Neural cell (in vitro differentiated cells): ENCODE data around the gene ITGA5.

Experiments used
- CTCF ChIP-seq: fragments of 450-650 bp; IDR thresholded peaks from 2 replicates; pipeline ENCODE4 v1.5.1; 2014; ENCODE audit warnings: antibody characterized with exemption, mild to moderate bottlenecking, moderate library complexity; ENCODE audit not compliant: poor library complexity, severe bottlenecking
- EZH2 ChIP-seq: fragments of 200-600, 300-800 bp; shearing (Covaris generic), sonication (generic); IDR thresholded peaks from 2 replicates; pipeline ENCODE4 v1.6.1; 2014; ENCODE audit warnings: antibody characterized with exemption, low read length, borderline replicate concordance, mild to moderate bottlenecking; ENCODE audit not compliant: insufficient read depth, poor library complexity, severe bottlenecking
- POLR2AphosphoS5 ChIP-seq: IDR thresholded peaks from 2 replicates; pipeline ENCODE4 v1.6.1; 2012
- RAD21 ChIP-seq: fragments of 450-650 bp; conservative IDR thresholded peaks from 2 replicates; pipeline ENCODE4 v1.6.1; 2014; ENCODE audit warnings: antibody characterized with exemption, mild to moderate bottlenecking, moderate library complexity

- TF ChIP-seq POLR2AphosphoS5 (no peak), CTCF (no peak), RAD21 (no peak), EZH2 (no peak)
These were observed 62.8 kb downstream of the ITGA5 start for GRCh38 chr12:54356228-54356627.
